OCI-LY1 (cell line): ENCODE results near the gene LTBP1.
A peak's percentile ranks its signal among the peaks of the same experiment; 100 is the strongest.

Source experiments
- H2AFZ ChIP-seq: fragments of 200-600 bp; sonication (generic), shearing (Covaris generic); 2 replicates; pipeline ENCODE4 v1.6.0; 2014; ENCODE audit warnings: antibody characterized with exemption, mild to moderate bottlenecking, low read length
- H3F3A ChIP-seq: fragments of 200-600 bp; sonication (generic), shearing (Covaris generic); 2 replicates; pipeline ENCODE4 v1.6.0; 2014; ENCODE audit warnings: mild to moderate bottlenecking, antibody characterized with exemption, low read length, moderate library complexity; ENCODE audit not compliant: insufficient read depth
- H3K27ac ChIP-seq: fragments of 200-600 bp; sonication (generic); 2 replicates; pipeline ENCODE4 v1.5.1; 2014; ENCODE audit warnings: low read length, mixed run types, mild to moderate bottlenecking, low read depth; ENCODE audit not compliant: poor library complexity, severe bottlenecking
- H3K27me3 ChIP-seq: fragments of 200-600 bp; sonication (generic); 2 replicates; pipeline ENCODE4 v1.6.0; 2014; ENCODE audit warnings: antibody characterized with exemption, mild to moderate bottlenecking, low read length, moderate library complexity; ENCODE audit not compliant: insufficient read depth
- H3K36me3 ChIP-seq: fragments of 200-600 bp; sonication (generic); 2 replicates; pipeline ENCODE4 v1.6.1; 2014; ENCODE audit warnings: mild to moderate bottlenecking, antibody characterized with exemption, low read length, moderate library complexity, mixed read lengths; ENCODE audit not compliant: insufficient read depth
- H3K4me1 ChIP-seq: fragments of 200-600 bp; sonication (generic); 2 replicates; pipeline ENCODE4 v1.5.1; 2014; ENCODE audit warnings: mild to moderate bottlenecking, low read length, moderate library complexity; ENCODE audit not compliant: insufficient read depth, severe bottlenecking
- H3K4me2 ChIP-seq: fragments of 200-600 bp; sonication (generic), shearing (Covaris generic); 2 replicates; pipeline ENCODE4 v1.6.1; 2014; ENCODE audit warnings: low read length
- H3K4me3 ChIP-seq: fragments of 200-600 bp; sonication (generic); 2 replicates; pipeline ENCODE4 v1.5.1; 2014; ENCODE audit warnings: low read length, low read depth, mild to moderate bottlenecking, mixed read lengths; ENCODE audit not compliant: poor library complexity, severe bottlenecking
- H3K79me2 ChIP-seq: fragments of 200-600 bp; shearing (Covaris generic); 2 replicates; pipeline ENCODE4 v1.6.1; 2016; ENCODE audit warnings: mixed run types, low read length, mixed read lengths; ENCODE audit not compliant: insufficient read depth
- H3K9ac ChIP-seq: fragments of 200-600 bp; sonication (generic), shearing (Covaris generic); 2 replicates; pipeline ENCODE4 v1.6.1; 2014; ENCODE audit warnings: mild to moderate bottlenecking, low read length, mixed read lengths
- H3K9me2 ChIP-seq: fragments of 200-600 bp; sonication (generic), shearing (Covaris generic); 2 replicates; pipeline ENCODE4 v1.6.1; 2014; ENCODE audit warnings: low read depth, mild to moderate bottlenecking, low read length, mixed read lengths
- H3K9me3 ChIP-seq: fragments of 200-600 bp; shearing (Covaris generic); 2 replicates; pipeline ENCODE4 v1.6.1; 2014; ENCODE audit warnings: low read length, mixed read lengths
- H4K20me1 ChIP-seq: fragments of 200-600 bp; sonication (generic), shearing (Covaris generic); 2 replicates; pipeline ENCODE4 v1.6.0; 2016; ENCODE audit warnings: mild to moderate bottlenecking, low read length; ENCODE audit not compliant: insufficient read depth
- EZH2 ChIP-seq: fragments of 200-600 bp; sonication (generic), shearing (Covaris generic); IDR thresholded peaks from 2 replicates; pipeline ENCODE4 v1.8.0; 2017; ENCODE audit warnings: borderline replicate concordance, mixed run types, mild to moderate bottlenecking, antibody characterized with exemption, low read length, moderate library complexity, mixed read lengths
- TF ChIP-seq, protein P1 (sequence below): fragments of 200-600 bp; sonication (generic), shearing (Covaris generic); IDR thresholded peaks from 2 replicates; pipeline ENCODE4 v1.5.1; 2017; ENCODE audit warnings: mild to moderate bottlenecking, antibody characterized with exemption, low read length, moderate library complexity, mixed read lengths

Gene LTBP1

DNA sequence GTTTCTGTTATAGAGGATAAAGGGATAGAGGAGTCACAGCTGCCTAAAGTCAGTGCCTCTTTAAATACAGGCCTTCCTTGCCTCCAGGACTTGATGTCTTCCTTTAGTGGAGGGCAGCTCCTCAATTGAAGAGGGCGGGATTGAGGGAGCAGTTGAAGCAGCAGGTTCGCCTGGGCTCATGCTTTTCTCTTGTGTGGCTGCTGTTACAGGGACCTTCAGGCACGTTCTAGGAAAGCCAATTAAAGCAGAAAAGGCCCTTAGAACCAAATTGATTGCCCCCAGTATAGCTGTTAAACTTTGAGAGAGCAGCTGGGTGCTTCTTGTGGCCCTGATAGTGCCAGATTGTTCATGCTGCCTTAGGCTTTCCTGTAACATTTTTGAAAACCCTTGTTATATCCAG lies 42.0 kb upstream of the LTBP1 start:
- H3K79me2 ChIP-seq, result no peaks in the 10 kb centered on the region
- H3K9me3 ChIP-seq, result peaks cover 11% of the 10 kb centered on the region; the same call in 1 of the 2 replicates
- no peaks in the 10 kb centered on the region for H4K20me1 ChIP-seq
- H2AFZ ChIP-seq, result peak overlapping the region; percentile 71; the same call in 1 of the 2 replicates
- no peaks in the 10 kb centered on the region for H3F3A ChIP-seq
- H3K4me2 ChIP-seq, result no peak overlapping the region; the same call in 1 of the 2 replicates
- H3K4me1 ChIP-seq, result peaks cover 62% of the 10 kb centered on the region
- H3K9me2 ChIP-seq, result no peaks in the 10 kb centered on the region
- H3K27me3 ChIP-seq, result no peaks in the 10 kb centered on the region
- peaks cover 7% of the 10 kb centered on the region; the same call in 1 of the 2 replicates for H3K36me3 ChIP-seq
- no peak overlapping the region for H3K4me3 ChIP-seq
- H3K27ac ChIP-seq, result peak overlapping the region; percentile 74
- no peak for TF ChIP-seq EZH2
- TF ChIP-seq, protein P1, sequence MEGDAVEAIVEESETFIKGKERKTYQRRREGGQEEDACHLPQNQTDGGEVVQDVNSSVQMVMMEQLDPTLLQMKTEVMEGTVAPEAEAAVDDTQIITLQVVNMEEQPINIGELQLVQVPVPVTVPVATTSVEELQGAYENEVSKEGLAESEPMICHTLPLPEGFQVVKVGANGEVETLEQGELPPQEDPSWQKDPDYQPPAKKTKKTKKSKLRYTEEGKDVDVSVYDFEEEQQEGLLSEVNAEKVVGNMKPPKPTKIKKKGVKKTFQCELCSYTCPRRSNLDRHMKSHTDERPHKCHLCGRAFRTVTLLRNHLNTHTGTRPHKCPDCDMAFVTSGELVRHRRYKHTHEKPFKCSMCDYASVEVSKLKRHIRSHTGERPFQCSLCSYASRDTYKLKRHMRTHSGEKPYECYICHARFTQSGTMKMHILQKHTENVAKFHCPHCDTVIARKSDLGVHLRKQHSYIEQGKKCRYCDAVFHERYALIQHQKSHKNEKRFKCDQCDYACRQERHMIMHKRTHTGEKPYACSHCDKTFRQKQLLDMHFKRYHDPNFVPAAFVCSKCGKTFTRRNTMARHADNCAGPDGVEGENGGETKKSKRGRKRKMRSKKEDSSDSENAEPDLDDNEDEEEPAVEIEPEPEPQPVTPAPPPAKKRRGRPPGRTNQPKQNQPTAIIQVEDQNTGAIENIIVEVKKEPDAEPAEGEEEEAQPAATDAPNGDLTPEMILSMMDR, result no peak
- H3K9ac ChIP-seq, result no peak overlapping the region; the same call in 1 of the 2 replicates

- Histone ChIP-seq H3K9me3 (peaks cover 11% of the 10 kb centered on the region; the same call in 1 of the 2 replicates), H3K4me2 (peak overlapping the region; percentile 28), H3K4me3 (no peak overlapping the region), H4K20me1 (no peaks in the 10 kb centered on the region), H3K9me2 (no peaks in the 10 kb centered on the region), H3K4me1 (peaks cover 67% of the 10 kb centered on the region), H3K27me3 (no peaks in the 10 kb centered on the region), H3K36me3 (peaks cover 7% of the 10 kb centered on the region; the same call in 1 of the 2 replicates), H3K9ac (no peak overlapping the region; the same call in 1 of the 2 replicates), H2AFZ (peak overlapping the region; percentile 71; the same call in 1 of the 2 replicates), H3K27ac (peak overlapping the region; percentile 74), H3K79me2 (no peaks in the 10 kb centered on the region), H3F3A (no peaks in the 10 kb centered on the region)
- TF ChIP-seq, protein P1, result no peak
- TF ChIP-seq EZH2, result no peak
Observed at GRCh38 chr2:32905270-32905669, 41.5 kb upstream of the LTBP1 start.

DNA sequence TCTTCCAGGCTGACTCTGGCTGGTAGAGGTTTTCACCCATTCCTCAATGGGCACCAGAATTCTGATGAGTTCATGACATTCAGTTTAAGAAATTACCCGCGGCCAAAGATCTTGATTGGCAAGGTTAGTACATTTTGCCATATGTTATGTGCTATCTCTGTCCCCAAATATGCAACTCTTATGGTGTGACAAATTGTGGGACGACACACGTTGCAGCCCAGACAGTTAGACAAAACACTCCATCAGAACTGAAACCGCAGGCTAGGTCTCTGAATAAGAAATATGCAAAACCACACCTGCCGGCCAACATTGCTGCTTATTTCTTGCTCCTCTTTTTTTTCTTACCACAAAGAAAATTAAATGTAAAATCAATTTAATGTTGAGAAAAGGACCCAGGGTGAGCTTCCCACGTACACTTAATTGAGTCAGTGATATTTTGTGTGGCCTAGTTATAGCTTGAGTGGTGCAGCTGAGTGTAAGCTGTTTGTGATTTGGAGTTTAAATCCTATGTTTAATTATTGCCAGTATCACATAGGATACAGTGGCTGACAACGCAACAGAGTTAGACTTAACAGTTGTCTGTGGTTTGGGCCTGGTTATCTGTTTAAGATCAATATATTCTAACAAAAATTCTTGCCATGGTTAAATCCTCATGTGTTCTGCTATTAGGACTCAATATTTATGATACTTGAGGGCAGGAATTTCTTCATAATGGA lies 35.7 kb upstream of the LTBP1 start:
- Histone ChIP-seq H3K4me2 (peak overlapping the region; percentile 68), H3K36me3 (peaks cover 5% of the 10 kb centered on the region; the same call in 1 of the 2 replicates), H4K20me1 (no peaks in the 10 kb centered on the region), H3K79me2 (no peaks in the 10 kb centered on the region), H3F3A (0 out of 2 replicates have a peak, but pooled peaks cover 10% of the 10 kb centered on the region), H3K9me3 (peaks cover 9% of the 10 kb centered on the region; the same call in 1 of the 2 replicates), H3K9me2 (no peaks in the 10 kb centered on the region), H3K27me3 (no peaks in the 10 kb centered on the region), H3K4me3 (peak overlapping the region; percentile 45), H3K4me1 (peaks cover 48% of the 10 kb centered on the region), H3K27ac (peak overlapping the region; percentile 98), H2AFZ (no peak overlapping the region), H3K9ac (peak overlapping the region; percentile 65)
- TF ChIP-seq, protein P1, result no peak
- no peak for TF ChIP-seq EZH2
